HFF-Myc (cell line): ENCODE measurements around the gene SIL1.

Experiments used
- DNase-seq: peaks from one replicate; pipeline ENCODE4 v3.0.0-alpha.2; 2011; ENCODE audit warnings: low read depth; ENCODE audit errors: extremely low read depth
- H3K4me3 ChIP-seq: replicated peaks from 2 replicates; pipeline ENCODE4 v1.5.1; 2011; ENCODE audit warnings: low read depth, mild to moderate bottlenecking, control low read depth, low read length
- TF ChIP-seq, protein P1 (sequence below): IDR thresholded peaks from 2 replicates; pipeline ENCODE4 v1.5.1; 2012; ENCODE audit warnings: mild to moderate bottlenecking, low read depth, low read length, control low read depth; ENCODE audit errors: missing control alignments

SIL1 gene

GRCh38 chr5:138956801-138957200, 241.4 kb downstream of the SIL1 start:
- TF ChIP-seq, protein P1, sequence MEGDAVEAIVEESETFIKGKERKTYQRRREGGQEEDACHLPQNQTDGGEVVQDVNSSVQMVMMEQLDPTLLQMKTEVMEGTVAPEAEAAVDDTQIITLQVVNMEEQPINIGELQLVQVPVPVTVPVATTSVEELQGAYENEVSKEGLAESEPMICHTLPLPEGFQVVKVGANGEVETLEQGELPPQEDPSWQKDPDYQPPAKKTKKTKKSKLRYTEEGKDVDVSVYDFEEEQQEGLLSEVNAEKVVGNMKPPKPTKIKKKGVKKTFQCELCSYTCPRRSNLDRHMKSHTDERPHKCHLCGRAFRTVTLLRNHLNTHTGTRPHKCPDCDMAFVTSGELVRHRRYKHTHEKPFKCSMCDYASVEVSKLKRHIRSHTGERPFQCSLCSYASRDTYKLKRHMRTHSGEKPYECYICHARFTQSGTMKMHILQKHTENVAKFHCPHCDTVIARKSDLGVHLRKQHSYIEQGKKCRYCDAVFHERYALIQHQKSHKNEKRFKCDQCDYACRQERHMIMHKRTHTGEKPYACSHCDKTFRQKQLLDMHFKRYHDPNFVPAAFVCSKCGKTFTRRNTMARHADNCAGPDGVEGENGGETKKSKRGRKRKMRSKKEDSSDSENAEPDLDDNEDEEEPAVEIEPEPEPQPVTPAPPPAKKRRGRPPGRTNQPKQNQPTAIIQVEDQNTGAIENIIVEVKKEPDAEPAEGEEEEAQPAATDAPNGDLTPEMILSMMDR, result no peak
- no peak overlapping the region for H3K4me3 ChIP-seq
- DNase-seq, result no peak

GRCh38 chr5:138955671-138956295, 242.4 kb downstream of the SIL1 start:
- no peak overlapping the region for H3K4me3 ChIP-seq
- no peak for DNase-seq
- TF ChIP-seq, protein P1, result no peak

DNA sequence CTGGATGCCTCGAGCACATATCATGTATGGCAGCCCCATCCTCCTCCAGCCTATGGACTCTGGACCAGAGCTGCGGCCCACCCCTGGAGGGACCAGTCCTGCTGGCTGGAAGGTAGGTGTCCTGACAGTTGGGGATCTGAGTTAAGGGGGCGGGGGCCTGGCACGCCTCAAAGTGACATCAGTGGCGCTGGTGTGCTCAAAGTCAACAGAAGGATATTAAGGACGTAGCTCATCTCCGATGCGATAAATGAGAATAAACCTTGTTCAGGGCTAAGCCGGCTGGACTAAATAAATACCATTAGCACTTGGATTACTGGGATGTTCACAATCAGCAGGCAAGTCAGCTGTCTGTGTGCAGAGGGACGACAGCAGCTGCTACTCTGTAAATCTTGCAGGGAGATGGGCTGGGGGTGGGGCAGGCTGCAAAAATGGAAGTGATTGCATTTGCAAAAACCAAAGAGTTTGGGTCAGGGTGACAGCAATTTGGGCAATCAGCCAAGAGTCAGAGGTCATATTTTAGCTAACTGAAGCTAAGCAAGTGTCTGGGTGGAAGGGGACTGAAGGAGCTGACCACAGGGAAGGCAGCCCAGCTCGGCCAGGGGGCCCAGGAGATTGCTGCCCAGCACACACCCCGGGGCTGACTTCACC, 243.0 kb downstream of the SIL1 start:
- H3K4me3 ChIP-seq, result no peak overlapping the region
- DNase-seq, result no peak
- TF ChIP-seq, protein P1, result no peak

DNA sequence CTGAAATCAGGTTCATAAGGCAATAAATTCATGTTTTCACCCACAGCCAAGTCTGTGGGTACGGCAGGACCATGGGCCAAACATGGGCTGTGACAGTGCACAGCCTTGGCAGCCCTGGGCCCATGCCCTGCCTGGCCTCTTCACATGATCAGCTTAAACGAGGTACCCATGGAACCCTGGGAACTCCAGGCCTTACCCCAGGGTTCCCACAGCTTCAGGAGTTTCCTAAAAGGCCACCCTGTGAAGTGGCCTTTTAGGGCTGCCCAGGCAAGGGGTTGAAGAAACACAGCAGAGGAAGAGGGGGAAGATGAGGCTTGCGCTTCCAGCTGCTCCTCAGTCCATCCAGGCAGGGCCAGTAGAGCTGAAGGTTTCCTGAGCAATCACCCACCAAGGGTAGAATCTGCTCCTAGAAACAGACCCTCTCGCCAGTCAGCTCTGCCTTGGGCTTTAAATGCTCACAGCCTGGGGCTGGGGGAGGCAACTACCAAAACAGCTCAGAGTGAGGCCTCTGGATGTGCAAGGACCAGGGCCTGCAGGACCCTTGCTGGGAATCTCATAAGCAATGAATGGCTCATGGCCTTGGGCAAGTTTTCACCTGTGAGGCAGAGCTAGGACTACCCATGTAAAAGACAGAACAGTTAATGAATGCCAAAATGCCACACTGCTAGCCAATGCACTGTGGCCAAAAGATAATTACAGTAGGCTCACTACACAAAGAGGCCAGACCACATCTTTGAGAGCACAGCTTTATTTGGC, 243.7 kb downstream of the SIL1 start:
- no peak for DNase-seq

DNA sequence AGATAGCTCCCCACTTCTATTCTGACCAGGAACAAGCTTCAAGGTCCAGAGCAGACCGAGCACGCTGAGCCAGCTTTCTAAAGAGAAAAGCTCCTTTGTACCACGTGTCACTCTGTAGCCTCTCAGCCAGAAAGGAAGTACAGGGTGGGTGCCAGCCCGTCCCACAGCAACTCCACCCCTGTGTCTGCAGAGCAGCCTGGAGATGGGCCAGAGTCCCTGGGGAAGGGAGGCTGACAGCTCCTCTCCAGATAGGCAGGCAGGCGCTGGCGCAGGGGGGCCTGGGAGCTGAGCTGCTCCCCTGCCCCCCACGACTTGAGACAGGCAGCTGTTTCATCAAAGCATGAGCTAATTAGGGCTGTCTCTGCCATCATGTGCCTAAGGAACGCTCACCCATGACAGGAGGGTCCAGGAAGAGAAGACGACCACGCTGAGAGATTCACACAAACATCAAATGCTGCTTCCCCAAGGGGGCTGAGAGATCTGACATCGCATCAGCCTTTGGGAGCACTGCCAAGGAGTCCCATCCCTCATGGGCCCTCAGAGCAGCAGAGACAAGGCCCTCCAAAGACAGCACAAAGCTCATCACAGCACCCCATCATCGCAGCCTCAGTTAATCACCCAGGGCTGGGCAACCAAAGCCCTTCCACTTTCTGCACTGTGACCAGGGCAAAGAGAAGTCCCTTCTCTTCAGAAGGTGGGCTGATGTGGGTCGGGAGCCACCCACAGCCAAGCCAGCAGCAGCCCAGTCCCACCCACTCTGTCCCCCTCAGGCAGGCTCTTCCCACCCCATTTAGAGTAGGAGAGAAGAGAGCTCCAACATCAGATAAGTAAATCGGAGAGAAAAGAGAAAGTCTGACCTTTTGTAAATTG, 244.5 kb downstream of the SIL1 start:
- no peak overlapping the region for H3K4me3 ChIP-seq
- no peak for DNase-seq
- TF ChIP-seq, protein P1, result no peak

More for the DNA sequence above, 243.7 kb downstream of the SIL1 start:
- TF ChIP-seq, protein P1, result no peak
- H3K4me3 ChIP-seq, result no peak overlapping the region

DNA sequence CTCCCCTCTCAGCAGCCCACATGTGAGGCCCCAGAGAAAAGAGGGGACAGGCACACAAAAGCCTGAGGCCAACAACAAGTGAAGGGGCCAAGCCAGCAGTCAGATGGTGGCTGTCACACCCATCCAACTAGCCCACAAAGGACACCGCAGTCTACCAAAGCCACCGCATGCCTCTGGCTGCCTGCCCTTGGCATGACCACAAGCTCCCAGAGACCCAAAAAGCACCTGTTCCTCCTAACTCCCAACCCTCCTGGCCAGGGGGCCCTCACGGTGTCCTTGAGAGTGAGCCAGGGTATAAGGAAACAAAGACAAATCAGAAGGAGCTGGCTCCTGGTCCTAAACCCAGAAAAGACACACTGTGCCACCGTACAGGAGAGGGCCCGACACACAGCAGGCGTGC, 245.2 kb downstream of the SIL1 start:
- no peak for DNase-seq
- TF ChIP-seq, protein P1, result no peak

More for the DNA sequence above, 245.2 kb downstream of the SIL1 start:
- H3K4me3 ChIP-seq, result no peak overlapping the region
